HepG2 (cell line): ENCODE results near the gene FKBP5.

Experiments used
- BRF2 ChIP-seq: sonication (generic); formaldehyde crosslinking; IDR thresholded peaks from 2 replicates; pipeline ENCODE4 v1.8.1; 2022; ENCODE audit warnings: mild to moderate bottlenecking, missing genetic modification reagents
- CTCF ChIP-seq: sonication (generic); formaldehyde crosslinking; IDR thresholded peaks from 2 replicates; pipeline ENCODE4 v1.5.0; 2020; ENCODE audit warnings: mild to moderate bottlenecking, missing genetic modification reagents, moderate library complexity
- FOXO1 ChIP-seq: sonication (generic); formaldehyde crosslinking; IDR thresholded peaks from 2 replicates; pipeline ENCODE4 v1.4.0; 2020; ENCODE audit warnings: missing genetic modification reagents
- KDM5B ChIP-seq: sonication (generic); formaldehyde crosslinking; IDR thresholded peaks from 2 replicates; pipeline ENCODE4 v1.4.0; 2020; ENCODE audit warnings: missing genetic modification reagents, mild to moderate bottlenecking, borderline replicate concordance
- PBX2 ChIP-seq: IDR thresholded peaks from 2 replicates; pipeline ENCODE4 v1.6.1; 2016; ENCODE audit warnings: control low read depth
- RBAK ChIP-seq: sonication (generic); formaldehyde crosslinking; IDR thresholded peaks from 2 replicates; pipeline ENCODE4 v1.5.1; 2020; ENCODE audit warnings: mild to moderate bottlenecking, missing genetic modification reagents
- SIN3B ChIP-seq: fragments of 150-350 bp; IDR thresholded peaks from 2 replicates; pipeline ENCODE4 v1.6.1; 2014; ENCODE audit warnings: low read length
- THAP7 ChIP-seq: sonication (generic); formaldehyde crosslinking; IDR thresholded peaks from 2 replicates; pipeline ENCODE4 v1.8.1; 2023; ENCODE audit warnings: mild to moderate bottlenecking, missing genetic modification reagents
- ZNF570 ChIP-seq: sonication (generic); formaldehyde crosslinking; IDR thresholded peaks from 2 replicates; pipeline ENCODE4 v1.4.0; 2020; ENCODE audit warnings: mild to moderate bottlenecking, missing genetic modification reagents, borderline replicate concordance
- ZNF891 ChIP-seq: sonication (generic); formaldehyde crosslinking; IDR thresholded peaks from 2 replicates; pipeline ENCODE4 v1.5.0; 2020; ENCODE audit warnings: mild to moderate bottlenecking, missing genetic modification reagents

GRCh38 chr6:35731414-35731735 is 42.7 kb upstream of the FKBP5 start:
- no peak; the same call in 1 of the 2 replicates for TF ChIP-seq ZNF891 (CRISPR knock-in tag)
- TF ChIP-seq KDM5B (CRISPR knock-in tag): no peak
- no peak for TF ChIP-seq CTCF (CRISPR knock-in tag)
- TF ChIP-seq PBX2: no peak
- no peak for TF ChIP-seq FOXO1
- no peak for TF ChIP-seq ZNF570 (CRISPR knock-in tag)
- no peak for TF ChIP-seq THAP7 (CRISPR knock-in tag)
- no peak for TF ChIP-seq RBAK (CRISPR knock-in tag)
- no peak for TF ChIP-seq BRF2 (CRISPR knock-in tag)
- TF ChIP-seq SIN3B: no peak; the same call in 1 of the 2 replicates
